H1 (cell line): ENCODE data around the gene NUP133. TPM values are rescaled to one million over a fixed set of nuclear protein-coding genes. Genes with fewer than 3 reads are reported as not detected.

Experiments
- FOSL1 ChIP-seq: IDR thresholded peaks from 2 replicates; pipeline ENCODE4 v1.6.1; 2011; ENCODE audit warnings: mild to moderate bottlenecking, low read depth, low read length, moderate library complexity; ENCODE audit not compliant: insufficient read depth
- JUN ChIP-seq: IDR thresholded peaks from 2 replicates; pipeline ENCODE4 v1.6.1; 2011; ENCODE audit warnings: low read depth, mild to moderate bottlenecking, improper control_type of control experiment, low read length
- JUND ChIP-seq: IDR thresholded peaks from 2 replicates; pipeline ENCODE4 v1.6.1; 2011; ENCODE audit warnings: mild to moderate bottlenecking, improper control_type of control experiment, low read length
- KDM5A ChIP-seq: fragments of 200-600 bp; IDR thresholded peaks from 2 replicates; pipeline ENCODE4 v1.7.1; 2012; ENCODE audit warnings: mild to moderate bottlenecking, low read length, inconsistent platforms, mixed read lengths
- NRF1 ChIP-seq: IDR thresholded peaks from 2 replicates; pipeline ENCODE4 v1.6.1; 2011; ENCODE audit warnings: mild to moderate bottlenecking, low read depth, low read length, improper control_type of control experiment
- PHF8 ChIP-seq: fragments of 200-600 bp; sonication (generic); conservative IDR thresholded peaks from 2 replicates; pipeline ENCODE4 v1.7.1; 2012; ENCODE audit warnings: low read depth, mild to moderate bottlenecking, inconsistent platforms, low read length, moderate library complexity
- SP4 ChIP-seq: IDR thresholded peaks from 2 replicates; pipeline ENCODE4 v1.6.1; 2012; ENCODE audit warnings: low read length, inconsistent platforms
- TCF12 ChIP-seq: IDR thresholded peaks from 2 replicates; pipeline ENCODE4 v1.6.1; 2011; ENCODE audit warnings: low read depth, mild to moderate bottlenecking, low read length
- polyA plus RNA-seq, 7 experiments: library from polyadenylated mRNA; depleted of rRNA in 3 of 7; stranded (reverse) in 5 of 7; unstranded in 2 of 7; fragments of >200 nt in 5 of 7; fragments of 200-250 nt in 2 of 7; gene quantifications; 1 replicate in 5 of 7; 2 replicates in 1 of 7; 4 replicates in 1 of 7; pipeline versions ENCODE4 v1.2.1 to v1.2.3, GENCODE V29; 2011 to 2013; ENCODE audit warnings: missing spikeins in 2 of 7, mixed read lengths in 2 of 7
- total RNA-seq: library from RNA; stranded (reverse); fragmentation: NEBNext Ultra II Directional; extraction: Animal tissue kit (Norgen Biotek cat#: 25700); gene quantifications from 2 replicates; pipeline ENCODE4 v1.2.1, GENCODE V29; 2021
- TF ChIP-seq, protein P1 (sequence below): fragments of 300-600 bp; sonication (generic); IDR thresholded peaks from 2 replicates; pipeline ENCODE4 v1.7.1; 2012; ENCODE audit warnings: low read length, moderate library complexity, mild to moderate bottlenecking, inconsistent platforms; ENCODE audit not compliant: insufficient replicate concordance

Gene NUP133
- total and polyA plus RNA-seq, 2 of the 8 experiments (the other 6 are each of a cell fraction or from before 2014, with no cell fraction given): 20.6 to 72.1 TPM

DNA sequence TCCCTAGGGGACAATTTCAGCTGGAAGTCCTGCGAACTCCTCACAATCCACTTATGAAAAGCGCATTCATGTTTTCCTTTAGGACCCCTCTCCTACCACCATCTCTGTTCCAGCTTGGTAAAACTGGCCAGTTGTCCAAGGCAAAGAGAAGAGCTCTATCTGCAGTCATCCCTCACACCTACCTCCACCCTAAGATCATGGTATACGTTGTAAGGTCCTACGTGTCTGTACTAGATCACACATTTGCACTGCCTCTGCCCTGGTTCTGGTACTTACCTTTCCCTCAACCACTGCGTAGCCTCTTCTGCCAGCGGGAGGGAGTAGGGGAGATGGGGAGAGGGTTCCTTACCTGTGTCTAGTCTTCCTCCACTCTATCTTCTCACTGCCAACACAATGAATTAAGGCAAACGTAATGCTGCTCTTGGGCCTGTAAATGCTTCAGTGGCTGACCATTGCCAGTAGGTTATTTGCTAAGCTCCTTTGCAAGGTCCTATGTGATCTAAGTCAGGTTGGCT, 739 bp upstream of the NUP133 start (continued):
- TF ChIP-seq, protein P1, sequence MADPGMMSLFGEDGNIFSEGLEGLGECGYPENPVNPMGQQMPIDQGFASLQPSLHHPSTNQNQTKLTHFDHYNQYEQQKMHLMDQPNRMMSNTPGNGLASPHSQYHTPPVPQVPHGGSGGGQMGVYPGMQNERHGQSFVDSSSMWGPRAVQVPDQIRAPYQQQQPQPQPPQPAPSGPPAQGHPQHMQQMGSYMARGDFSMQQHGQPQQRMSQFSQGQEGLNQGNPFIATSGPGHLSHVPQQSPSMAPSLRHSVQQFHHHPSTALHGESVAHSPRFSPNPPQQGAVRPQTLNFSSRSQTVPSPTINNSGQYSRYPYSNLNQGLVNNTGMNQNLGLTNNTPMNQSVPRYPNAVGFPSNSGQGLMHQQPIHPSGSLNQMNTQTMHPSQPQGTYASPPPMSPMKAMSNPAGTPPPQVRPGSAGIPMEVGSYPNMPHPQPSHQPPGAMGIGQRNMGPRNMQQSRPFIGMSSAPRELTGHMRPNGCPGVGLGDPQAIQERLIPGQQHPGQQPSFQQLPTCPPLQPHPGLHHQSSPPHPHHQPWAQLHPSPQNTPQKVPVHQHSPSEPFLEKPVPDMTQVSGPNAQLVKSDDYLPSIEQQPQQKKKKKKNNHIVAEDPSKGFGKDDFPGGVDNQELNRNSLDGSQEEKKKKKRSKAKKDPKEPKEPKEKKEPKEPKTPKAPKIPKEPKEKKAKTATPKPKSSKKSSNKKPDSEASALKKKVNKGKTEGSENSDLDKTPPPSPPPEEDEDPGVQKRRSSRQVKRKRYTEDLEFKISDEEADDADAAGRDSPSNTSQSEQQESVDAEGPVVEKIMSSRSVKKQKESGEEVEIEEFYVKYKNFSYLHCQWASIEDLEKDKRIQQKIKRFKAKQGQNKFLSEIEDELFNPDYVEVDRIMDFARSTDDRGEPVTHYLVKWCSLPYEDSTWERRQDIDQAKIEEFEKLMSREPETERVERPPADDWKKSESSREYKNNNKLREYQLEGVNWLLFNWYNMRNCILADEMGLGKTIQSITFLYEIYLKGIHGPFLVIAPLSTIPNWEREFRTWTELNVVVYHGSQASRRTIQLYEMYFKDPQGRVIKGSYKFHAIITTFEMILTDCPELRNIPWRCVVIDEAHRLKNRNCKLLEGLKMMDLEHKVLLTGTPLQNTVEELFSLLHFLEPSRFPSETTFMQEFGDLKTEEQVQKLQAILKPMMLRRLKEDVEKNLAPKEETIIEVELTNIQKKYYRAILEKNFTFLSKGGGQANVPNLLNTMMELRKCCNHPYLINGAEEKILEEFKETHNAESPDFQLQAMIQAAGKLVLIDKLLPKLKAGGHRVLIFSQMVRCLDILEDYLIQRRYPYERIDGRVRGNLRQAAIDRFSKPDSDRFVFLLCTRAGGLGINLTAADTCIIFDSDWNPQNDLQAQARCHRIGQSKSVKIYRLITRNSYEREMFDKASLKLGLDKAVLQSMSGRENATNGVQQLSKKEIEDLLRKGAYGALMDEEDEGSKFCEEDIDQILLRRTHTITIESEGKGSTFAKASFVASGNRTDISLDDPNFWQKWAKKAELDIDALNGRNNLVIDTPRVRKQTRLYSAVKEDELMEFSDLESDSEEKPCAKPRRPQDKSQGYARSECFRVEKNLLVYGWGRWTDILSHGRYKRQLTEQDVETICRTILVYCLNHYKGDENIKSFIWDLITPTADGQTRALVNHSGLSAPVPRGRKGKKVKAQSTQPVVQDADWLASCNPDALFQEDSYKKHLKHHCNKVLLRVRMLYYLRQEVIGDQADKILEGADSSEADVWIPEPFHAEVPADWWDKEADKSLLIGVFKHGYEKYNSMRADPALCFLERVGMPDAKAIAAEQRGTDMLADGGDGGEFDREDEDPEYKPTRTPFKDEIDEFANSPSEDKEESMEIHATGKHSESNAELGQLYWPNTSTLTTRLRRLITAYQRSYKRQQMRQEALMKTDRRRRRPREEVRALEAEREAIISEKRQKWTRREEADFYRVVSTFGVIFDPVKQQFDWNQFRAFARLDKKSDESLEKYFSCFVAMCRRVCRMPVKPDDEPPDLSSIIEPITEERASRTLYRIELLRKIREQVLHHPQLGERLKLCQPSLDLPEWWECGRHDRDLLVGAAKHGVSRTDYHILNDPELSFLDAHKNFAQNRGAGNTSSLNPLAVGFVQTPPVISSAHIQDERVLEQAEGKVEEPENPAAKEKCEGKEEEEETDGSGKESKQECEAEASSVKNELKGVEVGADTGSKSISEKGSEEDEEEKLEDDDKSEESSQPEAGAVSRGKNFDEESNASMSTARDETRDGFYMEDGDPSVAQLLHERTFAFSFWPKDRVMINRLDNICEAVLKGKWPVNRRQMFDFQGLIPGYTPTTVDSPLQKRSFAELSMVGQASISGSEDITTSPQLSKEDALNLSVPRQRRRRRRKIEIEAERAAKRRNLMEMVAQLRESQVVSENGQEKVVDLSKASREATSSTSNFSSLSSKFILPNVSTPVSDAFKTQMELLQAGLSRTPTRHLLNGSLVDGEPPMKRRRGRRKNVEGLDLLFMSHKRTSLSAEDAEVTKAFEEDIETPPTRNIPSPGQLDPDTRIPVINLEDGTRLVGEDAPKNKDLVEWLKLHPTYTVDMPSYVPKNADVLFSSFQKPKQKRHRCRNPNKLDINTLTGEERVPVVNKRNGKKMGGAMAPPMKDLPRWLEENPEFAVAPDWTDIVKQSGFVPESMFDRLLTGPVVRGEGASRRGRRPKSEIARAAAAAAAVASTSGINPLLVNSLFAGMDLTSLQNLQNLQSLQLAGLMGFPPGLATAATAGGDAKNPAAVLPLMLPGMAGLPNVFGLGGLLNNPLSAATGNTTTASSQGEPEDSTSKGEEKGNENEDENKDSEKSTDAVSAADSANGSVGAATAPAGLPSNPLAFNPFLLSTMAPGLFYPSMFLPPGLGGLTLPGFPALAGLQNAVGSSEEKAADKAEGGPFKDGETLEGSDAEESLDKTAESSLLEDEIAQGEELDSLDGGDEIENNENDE: no peak
- no peak for TF ChIP-seq JUND
- no peak for TF ChIP-seq KDM5A
- TF ChIP-seq SP4: no peak
- TF ChIP-seq PHF8: no peak
- TF ChIP-seq FOSL1: no peak
- TF ChIP-seq NRF1: no peak
- TF ChIP-seq TCF12: no peak
- TF ChIP-seq JUN: no peak
